Naive thymus-derived CD4-positive, alpha-beta T cell (primary cell): ENCODE measurements around the gene CLDN15. TPM values are rescaled to one million over a fixed set of nuclear protein-coding genes. Genes with fewer than 3 reads are reported as not detected.

Experiments used
- ATAC-seq: fragments of 150-1000 bp; cut with Tn5 transposase; 2 replicates; pipeline ENCODE4 v1.10.0; 2021; ENCODE audit warnings: mild to moderate bottlenecking, moderate library complexity
- CTCF ChIA-PET: fragments of 350-600 bp; sonication (Branson Sonifier 250); formaldehyde crosslinking; loops from one replicate; lab custom pipeline; 2021; ENCODE audit warnings: antibody characterized with exemption; lab: Charles Lee
- POLR2A ChIA-PET: fragments of 350-600 bp; sonication (Branson Sonifier 250); formaldehyde crosslinking; loops from one replicate; lab custom pipeline; 2021; ENCODE audit warnings: antibody characterized with exemption, inconsistent platforms; lab: Charles Lee
- DNase-seq, 9 donors: peaks; one replicate each; pipeline versions ENCODE4 v3.0.0 to v3.0.0-alpha.2; 2020 to 2022; ENCODE audit warnings: mixed read lengths in 1 of 9
- H3K27ac ChIP-seq: one replicate; pipeline ENCODE4 v1.7.0; 2013; ENCODE audit warnings: mild to moderate bottlenecking, low read depth, low read length, moderate library complexity
- H3K27me3 ChIP-seq, 2 donors: one replicate each; pipeline ENCODE4 v1.7.0; 2013; ENCODE audit warnings: low read length in 2 of 2, mild to moderate bottlenecking in 2 of 2, moderate library complexity in 2 of 2; ENCODE audit not compliant: control insufficient read depth in 2 of 2, insufficient read depth in 2 of 2
- H3K36me3 ChIP-seq, 3 experiments: 1 replicate in 2 of 3; 2 replicates in 1 of 3; pipeline ENCODE4 v1.7.0; 2013; ENCODE audit warnings: low read length in 3 of 3, mild to moderate bottlenecking in 3 of 3, moderate library complexity in 1 of 3; ENCODE audit not compliant: insufficient read depth in 3 of 3, control insufficient read depth in 2 of 3
- H3K4me1 ChIP-seq, 2 donors: one replicate each; pipeline ENCODE4 v1.7.0; 2013; ENCODE audit warnings: low read length in 2 of 2, mild to moderate bottlenecking in 2 of 2, moderate library complexity in 1 of 2; ENCODE audit not compliant: control insufficient read depth in 2 of 2, insufficient read depth in 2 of 2
- H3K4me3 ChIP-seq: 2 replicates; pipeline ENCODE4 v1.7.0; 2013; ENCODE audit warnings: mild to moderate bottlenecking, low read length
- H3K9me3 ChIP-seq, 3 experiments: 1 replicate in 2 of 3; 2 replicates in 1 of 3; pipeline ENCODE4 v1.7.0; 2013; ENCODE audit warnings: low read length in 3 of 3; ENCODE audit not compliant: control insufficient read depth in 2 of 3
- H3K27ac Mint-ChIP-seq, 9 donors: one replicate each; pipeline ENCODE4 v1.8.0; 2020 to 2022; ENCODE audit warnings: mixed read lengths in 9 of 9, mild to moderate bottlenecking in 8 of 9, moderate library complexity in 5 of 9, inconsistent platforms in 2 of 9
- H3K27me3 Mint-ChIP-seq, 5 donors: one replicate each; pipeline ENCODE4 v1.8.0; 2021 to 2022; ENCODE audit warnings: mixed read lengths in 5 of 5, mild to moderate bottlenecking in 1 of 5
- H3K36me3 Mint-ChIP-seq, 5 donors: one replicate each; pipeline ENCODE4 v1.8.0; 2020 to 2022; ENCODE audit warnings: mixed read lengths in 5 of 5, mild to moderate bottlenecking in 3 of 5, inconsistent platforms in 1 of 5
- H3K4me1 Mint-ChIP-seq, 7 donors: one replicate each; pipeline ENCODE4 v1.8.0; 2020 to 2022; ENCODE audit warnings: mixed read lengths in 7 of 7, mild to moderate bottlenecking in 3 of 7, inconsistent platforms in 1 of 7
- H3K4me3 Mint-ChIP-seq, 10 donors: one replicate each; pipeline ENCODE4 v1.8.0; 2020 to 2022; ENCODE audit warnings: mild to moderate bottlenecking in 10 of 10, mixed read lengths in 10 of 10, moderate library complexity in 6 of 10, inconsistent platforms in 2 of 10
- H3K9me3 Mint-ChIP-seq, 11 donors: one replicate each; pipeline ENCODE4 v1.8.0; 2020 to 2022; ENCODE audit warnings: mixed read lengths in 11 of 11, mild to moderate bottlenecking in 4 of 11, inconsistent platforms in 1 of 11, moderate library complexity in 1 of 11
- intact Hi-C, 2 donors: fragments of 100-400 bp; cut with micrococcal nuclease; formaldehyde crosslinking; loops; one replicate each; pipeline ENCODE4 v1.15.1; 2023
- polyA plus RNA-seq, 2 donors: library from polyadenylated mRNA; unstranded; fragments of 300-500 nt; fragmentation: Illumina TruSeq; gene quantifications; one replicate each; pipeline ENCODE4 v1.2.3, GENCODE V29; 2021
- total RNA-seq, 6 experiments: library from RNA in 5 of 6; stranded (reverse) in 5 of 6; gene quantifications; 1 replicate in 5 of 6; 2 replicates in 1 of 6; pipeline ENCODE4 v1.2.3 and lab custom pipeline; 2021 to 2026

The CLDN15 gene
- total and polyA plus RNA-seq, 7 experiments from 2014 or later, result 0.51 to 58.6 (median 23.3) TPM

GRCh38 chr7:101248276-101248675 lies 10.7 kb upstream of the CLDN15 start:
- Histone ChIP-seq H3K4me3 (no peak overlapping the region), H3K36me3 (peaks cover 0 to 16% (median 0%) of the 10 kb centered on the region in 3 experiments), H3K27ac (no peak overlapping the region), H3K4me1 (peaks cover 28 to 30% of the 10 kb centered on the region in 2 donors), H3K27me3 (no peaks in the 10 kb centered on the region), H3K9me3 (no peaks in the 10 kb centered on the region)
- Mint-ChIP-seq H3K9me3 (no peaks in the 10 kb centered on the region), H3K27me3 (no peaks in the 10 kb centered on the region), H3K4me3 (peak overlapping the region in 1 of 10 donors; percentile 16), H3K27ac (no peak overlapping the region), H3K4me1 (peaks cover 42 to 64% (median 49%) of the 10 kb centered on the region in 7 donors), H3K36me3 (peaks cover 5 to 20% (median 9%) of the 10 kb centered on the region in 5 donors)
- CTCF ChIA-PET, result interaction anchor here (1.4 kb wide), 1 partner anchor 104 kb away, joined by 3 read pairs; no protein-coding TSS in a partner anchor
- POLR2A ChIA-PET, result interaction anchor here (1.0 kb wide), 1 partner anchor 28 kb away, joined by 3 read pairs; no protein-coding TSS in a partner anchor
- ATAC-seq (no peak), DNase-seq (no peak)
- intact Hi-C loops, result loop anchor here (10.0 kb wide), 4 partner anchors 373 to 1827 kb away; partner anchors contain the start of genes ARMC10 (in 1 of the 2), FBXL13 (in 1 of the 2), GNB2 (in 1 of the 2) and MEPCE (in 1 of the 2)

- H3K27me3 Mint-ChIP-seq, result no peaks in the 10 kb centered on the region
- H3K27ac Mint-ChIP-seq, result peak overlapping the region; percentile 93 to 100 (median 97)
- Histone ChIP-seq H3K4me3 (peak overlapping the region; percentile 100), H3K9me3 (no peaks in the 10 kb centered on the region), H3K27ac (peak overlapping the region; percentile 93), H3K4me1 (peaks cover 16 to 17% of the 10 kb centered on the region in 2 donors), H3K36me3 (peaks cover 0 to 19% (median 5%) of the 10 kb centered on the region in 3 experiments), H3K27me3 (no peaks in the 10 kb centered on the region)
- intact Hi-C loops, result loop anchor here (2.0 to 10.0 kb wide), 6 partner anchors 38 to 1830 kb away; partner anchors contain the start of genes ARMC10 (in 1 of the 2), FBXL13 (in 1 of the 2), GNB2 (in 1 of the 2) and MEPCE (in 1 of the 2)
- H3K36me3 Mint-ChIP-seq, result peaks cover 0 to 10% (median 4%) of the 10 kb centered on the region in 5 donors
- DNase-seq (no peak), ATAC-seq (no peak)
- POLR2A ChIA-PET, result interaction anchor here (0.6 to 4.5 kb wide), 6 partner anchors 8 to 1772 kb away, joined by 3 to 61 read pairs (median 6); partner anchors contain the start of genes PLOD3 and ZNHIT1
- CTCF ChIA-PET, result interaction anchor here (0.9 to 2.5 kb wide), 6 partner anchors 9 to 395 kb away, joined by 3 to 30 read pairs (median 4); partner anchors contain the start of genes PLOD3 and ZNHIT1
- peak overlapping the region; percentile 88 to 100 (median 98) for H3K4me3 Mint-ChIP-seq
- no peaks in the 10 kb centered on the region for H3K9me3 Mint-ChIP-seq
- H3K4me1 Mint-ChIP-seq, result peaks cover 21 to 49% (median 39%) of the 10 kb centered on the region in 7 donors
These were observed 7.6 kb upstream of the CLDN15 start for GRCh38 chr7:101245147-101245668.

GRCh38 chr7:101244375-101245146 lies 7.0 kb upstream of the CLDN15 start, which contains the start of gene FIS1:
FIS1 (minus strand) TSS chr7:101245081; CDS start chr7:101245004, 77 bp downstream.
- ATAC-seq (peak; percentile 96), DNase-seq (peak; percentile 87 to 96 (median 94))
- no peaks in the 10 kb centered on the region for H3K9me3 ChIP-seq
- H3K4me3 ChIP-seq, result peak within 1 kb of the TSS; percentile 100
- Mint-ChIP-seq H3K27ac (peak within 1 kb of the TSS; percentile 93 to 100 (median 97)), H3K9me3 (no peaks in the 10 kb centered on the region), H3K27me3 (no peaks in the 10 kb centered on the region), H3K4me1 (peaks cover 16 to 45% (median 35%) of the 10 kb centered on the region in 7 donors), H3K36me3 (peaks cover 0 to 7% (median 4%) of the 10 kb centered on the region in 5 donors), H3K4me3 (peak within 1 kb of the TSS; percentile 88 to 100 (median 98))
- H3K36me3 ChIP-seq, result peaks cover 0 to 24% (median 11%) of the 10 kb centered on the region in 3 experiments
- ChIA-PET POLR2A (interaction anchor here (0.7 to 4.5 kb wide), 13 partner anchors 8 to 370 kb away, joined by 3 to 61 read pairs (median 4); partner anchors contain the start of genes PLOD3, SRRT and ZNHIT1), CTCF (interaction anchor here (0.6 to 2.5 kb wide), 16 partner anchors 9 to 917 kb away, joined by 3 to 30 read pairs (median 4); partner anchors contain the start of genes PLOD3, VGF and ZNHIT1)
- no peaks in the 10 kb centered on the region for H3K27me3 ChIP-seq
- intact Hi-C loops, result loop anchor here (1.0 to 10.0 kb wide), 16 partner anchors 8 to 1830 kb away; partner anchors contain the start of genes AP1S1 (in 2 of the 2), TRIM56 (in 2 of the 2), AGFG2 (in 1 of the 2) and AP4M1 (in 1 of the 2)
- peak within 1 kb of the TSS; percentile 93 for H3K27ac ChIP-seq
- peaks cover 14 to 16% of the 10 kb centered on the region in 2 donors for H3K4me1 ChIP-seq

- Mint-ChIP-seq H3K4me3 (peak overlapping the region; percentile 88 to 100 (median 98)), H3K36me3 (peaks cover 0 to 7% (median 4%) of the 10 kb centered on the region in 5 donors), H3K4me1 (peaks cover 16 to 42% (median 35%) of the 10 kb centered on the region in 7 donors), H3K27me3 (no peaks in the 10 kb centered on the region), H3K27ac (peak overlapping the region; percentile 93 to 100 (median 97)), H3K9me3 (no peaks in the 10 kb centered on the region)
- no peak for ATAC-seq
- intact Hi-C loops, result loop anchor here (1.0 to 10.0 kb wide), 16 partner anchors 8 to 1831 kb away; partner anchors contain the start of genes AP1S1 (in 2 of the 2), TRIM56 (in 2 of the 2), AGFG2 (in 1 of the 2) and AP4M1 (in 1 of the 2)
- Histone ChIP-seq H3K27ac (peak overlapping the region; percentile 93), H3K4me1 (peaks cover 14 to 16% of the 10 kb centered on the region in 2 donors), H3K9me3 (no peaks in the 10 kb centered on the region), H3K36me3 (peaks cover 0 to 25% (median 12%) of the 10 kb centered on the region in 3 experiments), H3K27me3 (no peaks in the 10 kb centered on the region), H3K4me3 (peak overlapping the region; percentile 100)
- DNase-seq, result peak in 2 of 9 donors; percentile 10 to 27
- ChIA-PET POLR2A (interaction anchor here (1.0 to 4.5 kb wide), 12 partner anchors 9 to 369 kb away, joined by 3 to 61 read pairs (median 4); partner anchors contain the start of genes PLOD3, SRRT and ZNHIT1), CTCF (interaction anchor here (0.6 to 2.5 kb wide), 17 partner anchors 9 to 918 kb away, joined by 3 to 30 read pairs (median 3); partner anchors contain the start of genes PLOD3, VGF and ZNHIT1)
These were observed 6.2 kb upstream of the CLDN15 start for GRCh38 chr7:101243646-101244374.

GRCh38 chr7:101241443-101242349 lies 4.1 kb upstream of the CLDN15 start:
- POLR2A ChIA-PET, result interaction anchor here (1.1 to 4.5 kb wide), 2 partner anchors 22 to 24 kb away, joined by 4 to 61 read pairs; partner anchors contain the start of genes PLOD3 and ZNHIT1
- Mint-ChIP-seq H3K4me1 (peaks cover 12 to 35% (median 34%) of the 10 kb centered on the region in 7 donors), H3K36me3 (peaks cover 0 to 5% (median 0%) of the 10 kb centered on the region in 5 donors), H3K9me3 (no peaks in the 10 kb centered on the region), H3K27me3 (no peaks in the 10 kb centered on the region), H3K4me3 (no peak overlapping the region), H3K27ac (peak overlapping the region in 1 of 9 donors; percentile 67)
- DNase-seq, result no peak
- Histone ChIP-seq H3K4me3 (no peak overlapping the region), H3K27ac (no peak overlapping the region), H3K27me3 (no peaks in the 10 kb centered on the region), H3K9me3 (no peaks in the 10 kb centered on the region), H3K4me1 (peaks cover 14 to 16% of the 10 kb centered on the region in 2 donors), H3K36me3 (peaks cover 0 to 45% (median 12%) of the 10 kb centered on the region in 3 experiments)
- CTCF ChIA-PET, result interaction anchor here (2.5 kb wide), 1 partner anchor 49 kb away, joined by 7 read pairs; no protein-coding TSS in a partner anchor
- ATAC-seq, result no peak
- intact Hi-C loops, result loop anchor here (5.0 to 10.0 kb wide), 6 partner anchors 367 to 1833 kb away; partner anchors contain the start of genes AGFG2 (in 1 of the 2), AP4M1 (in 1 of the 2), ARMC10 (in 1 of the 2) and FBXL13 (in 1 of the 2)
